ENCODE data around the gene ANKRD42.
A peak's percentile ranks its signal among the peaks of the same experiment; 100 is the strongest.
"Not testable (repeated sequence)": the region's sequence is repeated elsewhere in the genome, so short reads cannot be mapped to it uniquely, and the experiment has no call there.

Gene ANKRD42

DNA sequence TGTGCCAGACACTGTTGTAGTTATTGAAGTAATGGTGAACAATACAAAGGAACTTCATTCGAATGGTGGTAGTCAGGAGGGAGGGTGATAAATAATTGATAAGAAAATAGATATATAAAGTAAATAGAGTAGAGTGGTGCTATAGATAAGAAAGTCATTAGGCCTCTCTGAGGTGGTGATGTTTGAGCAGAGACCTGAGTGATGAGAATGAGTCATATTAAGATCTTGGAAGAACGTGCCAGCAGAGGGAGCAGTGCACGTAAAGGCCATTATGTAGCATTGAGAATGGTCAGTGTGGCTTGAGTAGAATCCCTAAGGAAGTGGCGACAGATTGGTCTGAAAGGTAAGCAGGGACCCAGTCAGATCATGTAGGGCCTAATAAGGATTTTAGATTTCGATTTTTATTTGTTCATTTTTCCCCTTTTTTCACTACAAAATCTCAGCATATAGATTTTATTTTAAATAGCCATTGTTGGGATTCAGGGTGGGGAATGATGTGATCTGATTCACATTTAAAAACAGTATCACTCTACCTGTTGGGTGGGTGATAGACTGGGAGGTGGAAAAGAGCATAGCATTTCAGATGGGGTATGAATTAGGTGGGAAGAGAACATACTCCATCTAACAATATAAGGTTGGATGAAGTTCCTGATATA lies 47.9 kb downstream of the ANKRD42 start:
- DNase-seq: peak in 8 of 56 donors; percentile 1 to 21 (median 2)

DNA sequence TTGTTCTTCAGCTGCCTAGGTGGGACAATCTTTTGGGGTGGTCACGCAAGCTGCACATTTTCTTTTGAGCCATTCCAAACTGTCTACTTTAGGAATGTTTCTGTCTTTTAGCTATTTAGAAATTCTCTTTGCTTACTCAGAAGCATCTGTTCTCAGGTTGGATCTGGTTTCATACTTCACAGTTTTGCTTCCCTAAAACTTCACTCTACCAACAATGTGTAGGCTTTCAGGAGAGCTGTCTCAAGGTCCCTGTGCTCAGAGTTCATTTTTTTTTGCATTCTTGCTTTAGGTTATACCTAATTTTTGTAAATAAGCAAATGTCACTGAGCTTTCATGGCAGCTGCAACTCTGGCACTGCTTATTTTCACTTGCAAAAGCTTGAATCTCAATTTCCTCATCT lies 55.9 kb downstream of the ANKRD42 start:
- DNase-seq: no peak

DNA sequence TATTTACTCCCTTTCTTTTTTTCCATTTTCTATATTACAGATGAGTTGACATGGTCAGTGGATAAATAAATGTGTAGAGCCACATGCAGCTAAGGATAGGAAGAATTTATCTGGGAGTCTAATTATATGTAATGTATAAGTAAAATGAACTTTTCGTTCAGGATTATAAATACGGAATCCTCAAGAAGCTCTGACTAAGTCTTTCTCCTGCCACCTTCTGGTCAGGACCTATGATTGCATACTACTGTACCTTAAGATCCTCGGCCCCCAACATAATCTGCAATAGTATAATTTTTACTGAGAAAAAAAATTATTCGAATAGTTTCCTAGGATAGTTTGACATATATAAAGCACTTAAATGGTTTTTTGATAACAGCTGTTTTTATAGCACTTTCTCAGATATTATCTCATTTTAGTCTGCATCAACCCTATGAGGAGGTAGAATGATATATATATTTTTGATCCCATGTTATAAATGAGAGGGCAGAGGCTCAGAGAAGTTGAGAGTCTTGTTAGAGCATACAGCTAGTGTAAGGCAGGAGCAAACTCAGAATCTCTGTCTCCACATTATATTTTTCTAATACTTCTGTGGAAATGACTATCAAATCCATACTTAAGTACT lies 56.6 kb downstream of the ANKRD42 start:
- peak in 1 of 56 donors; percentile 2 for DNase-seq

DNA sequence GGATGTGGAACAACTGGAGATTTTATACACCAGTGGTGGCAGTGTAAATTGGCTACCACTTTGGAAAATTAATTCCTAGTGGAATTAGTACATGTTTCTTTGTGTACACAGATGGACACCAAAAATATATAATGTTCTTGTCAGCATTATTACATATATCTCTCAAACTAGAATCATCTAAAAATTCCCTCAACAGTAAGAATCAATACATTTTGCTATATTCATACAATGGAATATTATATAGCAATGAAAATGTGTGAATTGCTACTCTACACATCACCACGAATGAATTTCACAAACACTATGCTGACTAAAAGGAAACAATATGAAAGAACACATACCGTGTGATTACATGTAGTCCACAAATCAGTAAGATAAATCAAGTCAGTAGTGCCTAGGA lies 58.8 kb downstream of the ANKRD42 start:
- no peak for DNase-seq

DNA sequence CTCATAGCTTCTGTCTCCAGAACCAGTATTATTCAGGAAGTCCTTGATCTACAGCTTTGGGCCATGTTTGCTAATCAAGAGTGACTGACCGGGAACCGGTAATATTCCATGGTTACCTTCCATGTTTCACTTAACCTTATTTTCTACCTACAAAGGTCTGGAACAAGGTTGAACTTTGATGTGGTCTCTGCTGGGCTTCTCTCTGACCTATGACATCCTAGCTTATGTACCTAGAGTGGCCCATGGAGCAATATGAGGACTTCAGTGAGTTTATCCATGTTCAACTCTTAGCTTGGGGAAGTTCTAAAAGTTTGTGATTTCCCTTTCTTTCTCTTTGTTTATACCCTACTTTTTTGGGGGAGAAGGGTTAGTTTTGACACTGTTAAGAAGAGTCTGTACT lies 59.4 kb downstream of the ANKRD42 start:
- no peak for DNase-seq

DNA sequence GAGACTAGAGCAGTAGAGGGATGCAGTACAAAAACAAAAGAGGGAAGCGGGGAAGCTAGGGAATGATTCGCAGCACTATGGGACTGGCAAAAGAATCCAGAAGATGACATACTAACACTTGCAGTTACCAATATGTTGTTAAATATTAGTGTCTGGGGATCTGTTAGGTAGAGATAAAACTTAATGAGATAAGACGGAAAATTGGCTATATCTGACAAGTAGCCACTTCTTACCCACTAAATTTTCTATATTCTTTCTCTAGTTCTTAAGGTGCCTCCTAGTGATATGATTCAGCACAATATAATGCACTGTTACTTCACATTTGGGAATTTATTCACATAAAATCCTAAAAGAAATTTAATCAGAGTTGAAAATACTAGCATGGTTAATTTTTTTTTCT lies 61.9 kb downstream of the ANKRD42 start:
- no peak for DNase-seq

DNA sequence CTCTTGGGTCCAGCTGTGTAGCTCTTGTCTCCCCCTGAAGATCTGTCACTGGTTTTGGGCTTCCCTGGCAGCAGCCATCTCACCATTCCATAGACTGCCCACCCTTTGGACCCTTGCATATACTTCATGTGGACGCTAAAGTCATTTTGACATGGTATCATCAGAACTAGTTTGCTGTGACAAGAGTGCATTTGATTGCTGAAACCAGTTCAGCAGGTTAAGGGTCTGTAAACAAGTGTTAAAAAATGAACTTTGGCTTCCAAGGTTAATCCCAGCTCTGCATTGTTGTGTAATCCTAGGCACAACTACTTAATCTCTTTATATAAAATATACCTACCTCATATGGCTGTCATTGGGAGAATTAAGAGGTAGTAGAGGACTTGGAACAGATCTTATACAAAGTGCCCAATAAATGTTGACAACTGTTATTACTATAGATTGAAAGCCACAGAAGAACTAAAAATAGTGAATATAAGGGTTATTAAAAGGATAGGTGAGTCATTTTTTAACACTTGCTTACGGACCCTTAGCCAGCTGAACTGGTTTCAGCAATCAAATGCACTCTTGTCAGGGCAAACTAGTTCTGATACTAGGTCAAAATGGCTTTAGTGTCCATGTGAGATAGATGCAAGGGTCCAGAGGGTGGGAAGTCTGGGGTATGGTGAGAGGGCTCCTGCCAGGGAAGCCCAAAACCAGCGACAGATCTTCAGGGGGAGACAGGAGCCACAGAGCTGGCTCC lies 63.3 kb downstream of the ANKRD42 start:
- DNase-seq: no peak

DNA sequence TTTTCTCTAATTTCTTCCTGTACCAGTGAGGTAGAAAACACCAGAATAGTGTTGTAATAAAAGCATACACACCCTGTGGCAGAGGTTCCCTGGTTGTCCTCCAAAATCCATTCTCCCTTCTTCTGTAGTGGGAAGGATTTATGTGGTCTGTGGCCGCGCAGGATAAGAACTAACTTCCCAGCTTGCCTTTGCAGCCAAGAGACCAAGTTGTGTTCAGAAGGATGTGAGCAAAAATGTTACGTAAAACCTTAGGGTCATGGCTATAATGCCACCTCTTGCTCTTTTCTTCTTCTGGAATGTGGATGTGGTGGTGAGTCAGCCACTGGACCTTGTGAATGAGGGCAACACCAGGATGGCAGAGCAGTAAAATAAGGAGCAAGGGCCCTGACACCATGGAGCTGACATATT lies 64.3 kb downstream of the ANKRD42 start:
- DNase-seq: no peak

DNA sequence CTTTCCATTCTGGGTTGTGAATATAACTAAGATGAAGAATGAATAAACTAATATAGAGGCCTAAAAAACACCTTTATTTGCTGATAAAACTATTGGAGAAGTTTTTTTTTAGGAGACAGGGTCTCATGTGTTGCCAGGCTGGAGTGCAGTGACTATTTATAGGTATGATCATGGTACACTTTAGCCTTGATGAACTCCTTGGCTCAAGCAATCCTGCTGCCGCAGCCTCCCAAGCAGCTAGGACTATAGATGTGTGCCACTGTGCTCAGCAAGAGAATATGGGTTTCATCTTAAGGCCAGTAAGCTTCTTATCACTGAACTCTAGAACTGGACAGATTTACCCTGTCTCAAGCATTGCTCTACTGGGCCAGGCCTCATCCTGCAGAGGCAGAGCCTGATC lies 66.0 kb downstream of the ANKRD42 start:
- DNase-seq: no peak

DNA sequence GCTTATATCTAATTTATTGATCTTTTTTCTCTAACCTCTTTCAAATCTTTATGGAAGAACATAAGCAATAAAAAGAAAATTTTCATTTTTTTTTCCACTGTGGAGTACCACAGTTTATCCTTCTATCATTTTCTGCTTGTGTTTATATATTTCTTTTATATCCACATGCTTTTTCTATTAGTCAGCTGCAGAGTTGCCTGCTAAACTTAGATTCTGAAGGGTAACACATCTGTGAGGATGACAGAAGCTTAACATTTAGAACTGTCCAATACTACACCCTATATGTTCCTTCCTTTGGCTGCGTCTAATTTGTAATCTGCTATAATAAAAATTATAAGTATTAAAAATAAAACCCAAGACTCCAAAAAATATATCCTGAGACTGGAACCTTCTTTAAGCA lies 71.8 kb downstream of the ANKRD42 start:
- DNase-seq: no peak

DNA sequence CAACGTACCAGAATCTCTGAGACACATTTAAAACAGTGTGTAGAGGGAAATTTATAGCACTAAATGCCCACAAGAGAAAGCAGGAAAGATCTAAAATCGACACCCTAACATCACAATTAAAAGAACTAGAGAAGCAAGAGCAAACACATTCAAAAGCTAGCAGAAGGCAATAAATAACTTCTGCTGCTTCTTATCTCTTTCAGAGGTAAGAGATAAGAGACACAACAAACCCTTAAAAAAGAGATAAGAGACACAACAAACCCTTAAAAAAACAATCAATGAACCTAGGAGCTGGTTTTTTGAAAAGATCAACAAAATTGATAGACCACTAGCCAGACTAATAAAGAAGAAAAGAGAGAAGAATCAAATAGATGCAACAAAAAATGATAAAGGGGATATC lies 75.6 kb downstream of the ANKRD42 start:
- not testable (repeated sequence) for DNase-seq

DNA sequence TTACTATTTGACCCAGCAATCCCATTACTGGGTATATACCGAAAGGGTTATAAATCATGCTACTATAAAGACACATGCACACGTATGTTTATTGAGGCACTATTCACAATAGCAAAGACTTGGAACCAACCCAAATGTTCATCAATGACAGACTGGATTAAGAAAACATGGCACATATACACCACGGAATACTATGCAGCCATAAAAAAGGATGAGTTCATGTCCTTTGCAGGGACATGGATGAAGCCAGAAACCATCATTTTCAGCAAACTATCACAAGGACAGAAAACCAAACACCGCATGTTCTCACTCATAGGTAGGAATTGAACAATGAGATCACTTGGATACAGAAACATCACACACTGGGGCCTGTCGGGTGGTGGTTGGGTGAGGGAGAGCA lies 78.2 kb downstream of the ANKRD42 start:
- DNase-seq: not testable (repeated sequence)

DNA sequence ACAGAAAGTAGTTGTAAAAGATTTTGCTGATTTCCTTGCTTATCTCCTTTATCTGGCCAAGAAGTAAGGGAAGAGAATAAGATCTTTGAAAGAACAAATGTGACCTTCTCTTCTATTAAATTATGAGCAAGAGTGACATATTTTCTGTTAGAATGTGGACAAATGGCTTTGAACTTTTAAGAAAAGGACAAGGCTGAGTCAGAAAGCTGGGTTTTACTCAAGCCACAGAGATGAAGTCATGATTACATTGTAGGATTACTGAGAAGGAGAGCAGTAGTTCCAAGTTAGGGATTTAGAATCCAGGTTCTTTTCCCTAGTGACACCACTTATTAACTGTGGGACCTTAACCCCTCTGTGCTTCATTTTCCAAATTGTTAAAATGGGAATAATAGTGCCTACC lies 79.1 kb downstream of the ANKRD42 start:
- no peak for DNase-seq

DNA sequence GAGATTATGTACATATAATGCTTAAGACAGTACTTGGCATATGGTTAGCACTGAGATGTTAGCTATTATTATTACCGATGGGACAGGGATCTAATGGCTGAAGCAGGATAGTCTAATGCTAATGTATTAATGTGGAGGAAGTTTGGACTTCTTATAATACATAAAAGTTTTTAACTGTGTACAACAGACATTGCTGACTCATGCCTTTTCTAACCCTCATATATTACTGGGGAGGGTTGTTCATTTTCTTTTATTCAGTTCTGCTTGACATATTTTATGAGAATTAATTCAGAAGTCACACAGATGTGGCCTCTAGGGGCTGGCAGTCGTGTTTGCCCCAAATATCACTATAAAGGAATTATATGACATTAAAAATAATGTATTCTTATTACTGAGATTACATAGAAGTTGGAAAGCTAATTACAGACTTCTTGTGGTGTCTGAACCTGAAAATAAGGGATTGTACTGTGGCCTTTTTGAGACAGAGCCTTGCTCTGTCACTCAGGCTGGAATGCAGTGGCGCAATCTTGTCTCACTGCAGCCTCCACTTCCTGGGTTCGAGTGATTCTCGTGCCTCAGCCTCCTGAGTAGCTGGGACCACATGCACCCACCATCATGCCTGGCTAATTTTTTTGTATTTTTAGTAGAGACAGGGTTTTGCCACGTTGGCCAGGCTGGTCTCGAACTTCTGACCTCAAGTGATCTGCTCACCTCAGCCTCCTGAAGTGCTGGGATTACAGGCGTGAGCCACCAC lies 82.6 kb downstream of the ANKRD42 start:
- no peak for DNase-seq

DNA sequence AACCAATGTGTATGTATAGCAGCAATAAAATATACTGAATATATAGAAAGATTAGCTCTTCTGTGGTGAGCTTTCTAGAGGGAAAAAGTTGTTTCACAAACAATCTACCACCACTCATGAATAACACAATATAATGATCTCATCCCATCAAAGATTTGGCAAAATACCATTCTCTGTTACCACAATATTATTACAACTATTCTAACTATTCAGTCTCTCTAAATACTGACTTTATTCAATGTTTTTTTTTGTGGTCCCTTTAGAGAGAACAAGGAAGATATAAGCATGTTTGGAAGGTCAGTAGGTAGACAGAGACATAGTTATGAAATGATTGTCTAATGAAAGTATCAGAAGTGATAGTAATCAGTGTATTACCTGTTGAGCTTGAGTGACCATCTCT lies 84.8 kb downstream of the ANKRD42 start:
- no peak for DNase-seq

DNA sequence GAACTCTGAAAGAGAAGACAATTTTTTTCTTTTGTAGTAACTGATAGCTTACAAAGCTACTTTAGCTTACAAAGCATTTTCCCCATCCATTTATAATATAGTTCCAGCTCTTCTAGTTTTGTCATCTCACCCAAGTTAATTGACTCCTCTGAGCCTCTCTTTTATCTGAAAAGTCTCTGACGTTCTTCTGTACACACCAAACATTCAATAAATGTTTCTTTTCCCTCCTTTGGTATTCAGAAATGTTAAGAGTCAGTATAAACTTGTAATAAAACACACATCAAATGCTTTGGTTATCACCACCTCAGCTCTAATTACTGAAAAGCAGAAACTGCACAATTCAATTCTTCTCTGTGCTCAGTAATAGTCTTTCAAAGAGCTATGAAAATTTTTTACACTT lies 86.7 kb downstream of the ANKRD42 start:
- DNase-seq: no peak

DNA sequence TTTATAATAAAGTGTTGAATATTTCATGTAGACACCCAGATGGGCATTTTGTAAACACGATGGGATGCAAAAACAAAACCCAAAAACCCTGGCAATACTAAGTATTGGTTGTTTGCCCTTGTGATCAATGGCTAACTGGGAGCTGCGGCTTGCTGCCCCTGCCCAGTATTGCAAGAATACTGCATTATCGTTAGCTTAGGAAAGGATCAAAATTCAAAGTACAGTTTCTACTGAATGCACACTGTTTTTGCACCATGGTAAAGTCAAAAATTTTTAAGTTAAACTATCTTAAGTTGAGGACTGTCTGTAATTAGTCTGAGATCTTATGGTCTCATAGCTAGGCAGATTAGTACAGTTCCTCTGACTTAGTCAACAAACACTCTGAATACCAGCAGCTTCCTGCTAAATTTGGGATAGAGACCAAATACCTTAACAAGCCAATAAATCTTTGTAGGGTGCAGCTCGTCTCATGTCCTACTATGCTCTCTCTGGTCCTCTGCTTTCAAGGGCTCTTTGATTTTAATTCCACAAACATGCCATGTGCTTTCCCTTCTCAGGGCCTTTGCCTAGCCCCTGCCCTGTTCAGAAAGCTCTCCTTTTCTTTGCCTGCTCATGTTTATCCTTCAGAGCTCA lies 88.7 kb downstream of the ANKRD42 start:
- no peak for DNase-seq

DNA sequence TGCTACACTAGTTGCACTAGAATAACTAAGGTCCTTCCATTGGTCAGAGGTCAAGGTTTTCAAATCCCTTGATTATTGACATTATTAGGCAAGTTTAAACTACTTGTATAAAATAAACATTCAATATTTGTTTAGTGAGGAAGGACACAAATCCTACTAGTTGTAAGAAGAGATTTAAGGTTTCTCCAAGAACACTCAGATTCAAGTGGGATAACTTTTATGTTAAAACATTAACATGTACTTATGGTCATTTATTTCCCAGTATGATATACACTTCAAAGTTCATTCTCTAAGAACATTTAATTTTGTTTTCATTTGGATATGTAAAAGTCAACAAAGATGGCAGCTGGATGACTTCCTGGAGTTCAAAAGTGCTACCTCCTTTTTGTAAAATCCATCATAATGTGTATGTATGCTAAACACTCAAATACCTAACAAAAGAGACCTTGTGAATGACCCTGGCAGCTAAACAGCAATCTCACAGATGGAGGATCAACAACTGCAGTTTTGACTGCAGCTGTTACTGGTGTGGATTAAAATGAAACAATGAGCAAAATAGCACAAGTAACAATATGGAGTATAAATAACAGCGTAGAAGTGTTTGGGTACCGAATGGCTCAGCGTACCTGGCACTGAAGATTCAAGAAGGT lies 91.1 kb downstream of the ANKRD42 start:
- DNase-seq: no peak

DNA sequence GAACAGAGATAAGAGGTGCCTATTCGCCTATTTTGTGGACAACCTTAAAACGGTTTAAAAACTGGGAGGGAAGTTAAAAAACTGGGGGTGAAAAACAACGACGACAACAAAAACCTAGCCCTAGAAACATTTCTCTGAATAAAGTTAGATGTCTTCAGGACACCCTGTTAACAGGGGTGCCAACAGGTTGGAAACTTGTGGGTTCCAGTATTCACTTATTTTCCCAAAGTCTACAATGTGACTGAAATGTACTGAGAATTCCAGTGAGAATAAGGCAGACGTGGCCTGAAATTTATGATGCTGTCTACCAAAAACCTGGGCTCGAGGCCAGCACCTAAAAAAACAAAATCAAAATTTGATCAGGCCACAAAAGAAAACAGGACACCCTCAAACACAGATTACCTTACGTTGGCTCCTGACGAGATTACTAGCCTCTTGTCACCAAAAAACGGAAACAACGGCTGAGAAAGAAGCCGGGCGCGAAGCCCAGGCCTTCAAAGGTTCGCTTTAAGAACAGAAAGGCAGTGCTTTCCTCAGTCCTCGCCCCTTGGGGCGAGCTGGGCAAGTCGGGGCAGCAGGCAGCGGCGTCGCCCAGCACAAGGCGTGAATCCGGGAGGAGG lies 91.7 kb downstream of the ANKRD42 start:
- no peak for DNase-seq

DNA sequence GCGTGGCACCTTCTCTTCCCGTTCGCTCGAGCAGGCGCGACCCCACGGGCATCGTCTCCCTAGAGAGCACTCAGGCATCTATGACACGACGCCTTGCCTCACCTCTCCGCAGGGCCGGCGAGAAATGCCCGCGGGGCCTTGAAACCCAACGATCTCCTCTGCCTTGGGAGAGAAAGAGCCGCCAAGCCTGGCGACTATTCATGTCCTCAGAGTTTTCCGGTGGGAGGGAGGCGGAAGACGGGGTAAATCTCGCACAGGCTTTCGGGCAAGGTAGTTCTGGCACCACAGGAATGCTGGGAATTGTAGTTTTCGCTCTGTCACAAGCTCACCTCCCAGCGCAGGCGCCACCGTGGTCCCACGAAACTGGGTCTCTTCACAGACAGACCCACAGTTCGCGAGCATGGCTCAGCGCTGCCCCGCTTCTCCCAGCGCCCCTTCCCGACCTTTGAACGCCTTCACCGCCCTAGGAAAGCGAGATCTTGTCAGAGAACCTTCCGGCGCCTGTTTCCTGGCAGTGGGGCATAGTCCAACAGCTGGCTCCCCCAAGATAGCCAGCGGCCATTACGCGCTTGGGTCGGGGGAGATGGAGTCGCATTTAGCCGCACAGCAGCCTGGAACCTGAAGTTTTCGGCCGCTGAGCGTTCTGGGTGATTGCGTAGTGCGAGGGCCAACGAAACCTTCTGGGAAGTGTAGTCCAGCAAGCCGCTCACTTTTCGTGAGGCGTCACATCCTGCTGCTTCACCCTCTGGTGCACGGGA lies 92.4 kb downstream of the ANKRD42 start, which contains the start of gene CCDC90B:
CCDC90B (minus strand) TSS at position 597 of the 758 bp plus-strand sequence; CDS start at position 202, 395 bp downstream.
- peak; percentile 79 to 100 (median 98) for DNase-seq

Data from nucleus accumbens (tissue), 56 donors.